ENCODE data around the gene LGALS13.

DNA sequence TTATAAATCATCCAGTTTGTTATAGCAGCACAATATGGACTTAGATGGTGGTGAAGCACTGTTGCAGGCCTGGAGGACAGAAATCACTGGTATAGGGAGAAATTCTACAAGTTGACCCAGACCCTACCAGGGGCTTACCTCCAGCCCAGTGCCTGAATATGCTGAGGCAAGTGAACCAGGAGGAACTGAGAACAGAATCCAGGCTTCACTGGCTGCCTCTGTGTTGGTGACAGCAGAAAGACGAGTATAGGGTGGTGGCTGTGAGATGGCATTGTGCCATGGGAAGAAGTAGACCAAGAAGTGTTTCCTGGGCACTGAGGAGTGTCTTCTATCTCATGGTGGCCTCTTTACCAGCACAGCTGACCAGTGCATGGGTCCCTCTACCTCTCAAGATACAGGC lies 46.4 kb upstream of the LGALS13 start:
- TF ChIP-seq, protein P1, sequence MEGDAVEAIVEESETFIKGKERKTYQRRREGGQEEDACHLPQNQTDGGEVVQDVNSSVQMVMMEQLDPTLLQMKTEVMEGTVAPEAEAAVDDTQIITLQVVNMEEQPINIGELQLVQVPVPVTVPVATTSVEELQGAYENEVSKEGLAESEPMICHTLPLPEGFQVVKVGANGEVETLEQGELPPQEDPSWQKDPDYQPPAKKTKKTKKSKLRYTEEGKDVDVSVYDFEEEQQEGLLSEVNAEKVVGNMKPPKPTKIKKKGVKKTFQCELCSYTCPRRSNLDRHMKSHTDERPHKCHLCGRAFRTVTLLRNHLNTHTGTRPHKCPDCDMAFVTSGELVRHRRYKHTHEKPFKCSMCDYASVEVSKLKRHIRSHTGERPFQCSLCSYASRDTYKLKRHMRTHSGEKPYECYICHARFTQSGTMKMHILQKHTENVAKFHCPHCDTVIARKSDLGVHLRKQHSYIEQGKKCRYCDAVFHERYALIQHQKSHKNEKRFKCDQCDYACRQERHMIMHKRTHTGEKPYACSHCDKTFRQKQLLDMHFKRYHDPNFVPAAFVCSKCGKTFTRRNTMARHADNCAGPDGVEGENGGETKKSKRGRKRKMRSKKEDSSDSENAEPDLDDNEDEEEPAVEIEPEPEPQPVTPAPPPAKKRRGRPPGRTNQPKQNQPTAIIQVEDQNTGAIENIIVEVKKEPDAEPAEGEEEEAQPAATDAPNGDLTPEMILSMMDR (IDR thresholded peaks at IDR 0.05): no peak
- no peak for TF ChIP-seq POLR2A (IDR thresholded peaks at IDR 0.05)
- TF ChIP-seq EP300 (IDR thresholded peaks at IDR 0.05): no peak
